K562 (cell line): ENCODE data around the gene C11orf98.

Experiments used
- FOXP4 ChIP-seq: sonication (generic); formaldehyde crosslinking; IDR thresholded peaks from 2 replicates; pipeline ENCODE4 v1.8.0; 2022; ENCODE audit warnings: mild to moderate bottlenecking, missing genetic modification reagents, borderline replicate concordance
- MAFK ChIP-seq: IDR thresholded peaks from 2 replicates; pipeline ENCODE4 v1.6.1; 2011; ENCODE audit warnings: low read length, improper control_type of control experiment
- NBN ChIP-seq: fragments of 450-650 bp; IDR thresholded peaks from 2 replicates; pipeline ENCODE4 v1.6.1; 2016; ENCODE audit warnings: low read depth, mild to moderate bottlenecking
- NONO ChIP-seq, 2 experiments: fragments of 200-400 bp in 1 of 2; fragments of 450-650 bp in 1 of 2; formaldehyde crosslinking in 1 of 2; IDR thresholded peaks; 2 replicates each; pipeline ENCODE4 v1.6.1; 2017; ENCODE audit warnings: low read depth in 2 of 2, mild to moderate bottlenecking in 2 of 2, moderate library complexity in 2 of 2, low read length in 1 of 2
- POLR2A ChIP-seq: fragments of 450-650 bp; conservative IDR thresholded peaks from 2 replicates; pipeline ENCODE4 v1.6.1; 2016
- SOX6 ChIP-seq: fragments of 450-650 bp; IDR thresholded peaks from 2 replicates; pipeline ENCODE4 v1.6.1; 2014; ENCODE audit warnings: mild to moderate bottlenecking
- TRIM24 ChIP-seq, 2 experiments: fragments of 450-650 bp; IDR thresholded peaks; 2 replicates each; pipeline ENCODE4 v1.6.1; 2016
- TF ChIP-seq, protein P1 (sequence below), 3 experiments: IDR thresholded peaks in 2 of 3; conservative IDR thresholded peaks in 1 of 3; 2 replicates each; pipeline ENCODE4 v1.5.1; 2011 to 2012; ENCODE audit warnings: low read length in 3 of 3, mild to moderate bottlenecking in 3 of 3, control low read depth in 2 of 3, improper control_type of control experiment in 1 of 3, inconsistent platforms in 1 of 3, low read depth in 1 of 3, mixed read lengths in 1 of 3, moderate library complexity in 1 of 3; ENCODE audit not compliant: insufficient read depth in 2 of 3
- TF ChIP-seq, protein P2 (sequence below): sonication (generic); formaldehyde crosslinking; IDR thresholded peaks from 2 replicates; pipeline ENCODE4 v1.9.0; 2022; ENCODE audit warnings: mild to moderate bottlenecking, missing genetic modification reagents

DNA sequence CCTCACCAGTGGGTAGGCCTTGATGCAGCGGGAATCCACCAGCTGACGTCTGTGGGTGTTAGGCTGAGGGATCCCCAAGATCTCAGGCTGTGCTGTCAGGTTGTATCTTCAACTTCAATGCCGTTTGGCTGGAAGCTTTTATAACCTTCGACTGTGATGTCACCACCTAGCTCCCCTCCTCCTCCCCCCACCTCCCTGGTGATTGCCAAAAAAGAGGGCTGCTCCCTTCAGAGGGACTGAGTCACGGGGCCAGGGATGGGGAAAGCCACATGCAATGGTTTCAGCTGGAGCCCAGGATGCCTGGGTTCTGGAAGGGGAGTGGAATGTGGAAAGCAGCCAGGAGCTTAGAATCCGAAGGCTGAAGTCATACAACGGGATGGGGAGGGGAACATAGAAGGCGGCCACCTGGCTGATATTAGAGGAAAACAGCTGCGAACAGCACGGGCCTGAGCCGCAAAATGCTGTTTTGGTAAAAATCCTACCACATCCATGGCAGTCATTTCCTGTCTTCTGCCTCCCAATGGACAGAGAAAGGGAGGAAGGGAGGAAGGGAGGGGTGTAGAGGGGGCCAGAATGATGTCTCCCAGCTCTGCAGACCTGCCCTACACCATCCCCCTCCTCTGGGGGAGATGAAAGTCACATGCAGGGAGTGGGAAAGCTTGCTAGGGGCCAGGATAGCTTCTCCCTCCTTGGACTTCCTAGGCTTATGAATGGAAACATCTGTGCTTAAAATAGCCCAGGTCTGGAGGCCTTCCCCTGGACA is 24.6 kb upstream of the C11orf98 start, which contains the start of gene LRRN4CL:
- TF ChIP-seq NBN (no peak), POLR2A (peak; percentile 52), TRIM24 (IDR thresholded peaks at IDR 0.05) (no peak), FOXP4 (CRISPR knock-in tag) (no peak), SOX6 (no peak), NONO (IDR thresholded peaks at IDR 0.05; ENCODE audit: low read depth in 2 of 2, low read length in 1 of 2) (no peak), MAFK (no peak)
- TF ChIP-seq, protein P1, sequence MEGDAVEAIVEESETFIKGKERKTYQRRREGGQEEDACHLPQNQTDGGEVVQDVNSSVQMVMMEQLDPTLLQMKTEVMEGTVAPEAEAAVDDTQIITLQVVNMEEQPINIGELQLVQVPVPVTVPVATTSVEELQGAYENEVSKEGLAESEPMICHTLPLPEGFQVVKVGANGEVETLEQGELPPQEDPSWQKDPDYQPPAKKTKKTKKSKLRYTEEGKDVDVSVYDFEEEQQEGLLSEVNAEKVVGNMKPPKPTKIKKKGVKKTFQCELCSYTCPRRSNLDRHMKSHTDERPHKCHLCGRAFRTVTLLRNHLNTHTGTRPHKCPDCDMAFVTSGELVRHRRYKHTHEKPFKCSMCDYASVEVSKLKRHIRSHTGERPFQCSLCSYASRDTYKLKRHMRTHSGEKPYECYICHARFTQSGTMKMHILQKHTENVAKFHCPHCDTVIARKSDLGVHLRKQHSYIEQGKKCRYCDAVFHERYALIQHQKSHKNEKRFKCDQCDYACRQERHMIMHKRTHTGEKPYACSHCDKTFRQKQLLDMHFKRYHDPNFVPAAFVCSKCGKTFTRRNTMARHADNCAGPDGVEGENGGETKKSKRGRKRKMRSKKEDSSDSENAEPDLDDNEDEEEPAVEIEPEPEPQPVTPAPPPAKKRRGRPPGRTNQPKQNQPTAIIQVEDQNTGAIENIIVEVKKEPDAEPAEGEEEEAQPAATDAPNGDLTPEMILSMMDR (IDR thresholded peaks at IDR 0.05 in 2 of 3, conservative IDR thresholded peaks at IDR 0.05 in 1 of 3; ENCODE audit: insufficient read depth in 2 of 3, low read depth in 1 of 3, low read length in 3 of 3) = no peak
- TF ChIP-seq, protein P2, sequence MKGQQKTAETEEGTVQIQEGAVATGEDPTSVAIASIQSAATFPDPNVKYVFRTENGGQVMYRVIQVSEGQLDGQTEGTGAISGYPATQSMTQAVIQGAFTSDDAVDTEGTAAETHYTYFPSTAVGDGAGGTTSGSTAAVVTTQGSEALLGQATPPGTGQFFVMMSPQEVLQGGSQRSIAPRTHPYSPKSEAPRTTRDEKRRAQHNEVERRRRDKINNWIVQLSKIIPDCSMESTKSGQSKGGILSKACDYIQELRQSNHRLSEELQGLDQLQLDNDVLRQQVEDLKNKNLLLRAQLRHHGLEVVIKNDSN (CRISPR knock-in tag) = no peak
